ENCODE results near the gene NPIPB6.

The NPIPB6 gene

DNA sequence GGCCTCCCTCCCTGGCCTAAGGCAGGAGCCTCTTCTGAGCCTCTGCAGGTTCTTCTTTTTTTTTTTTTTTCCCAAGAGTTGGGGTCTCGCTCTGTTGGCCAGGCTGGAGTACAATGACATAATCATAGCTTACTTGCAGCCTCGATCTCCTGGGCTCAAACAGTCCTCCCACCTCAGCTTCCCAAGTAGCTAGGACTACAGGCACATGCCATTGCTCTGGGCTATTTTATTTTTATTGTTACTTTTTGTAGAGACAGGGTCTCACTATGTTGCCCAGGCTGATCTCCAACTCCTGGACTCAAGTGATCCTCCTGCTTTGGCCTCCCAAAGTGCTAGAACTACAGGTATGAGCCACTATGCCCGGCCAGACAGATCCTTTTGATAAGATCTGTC is 38.4 kb downstream of the NPIPB6 start:
- DNase-seq (ENCODE audit: insufficient read length, low spot score), result no peak
- no peak for FAIRE-seq

DNA sequence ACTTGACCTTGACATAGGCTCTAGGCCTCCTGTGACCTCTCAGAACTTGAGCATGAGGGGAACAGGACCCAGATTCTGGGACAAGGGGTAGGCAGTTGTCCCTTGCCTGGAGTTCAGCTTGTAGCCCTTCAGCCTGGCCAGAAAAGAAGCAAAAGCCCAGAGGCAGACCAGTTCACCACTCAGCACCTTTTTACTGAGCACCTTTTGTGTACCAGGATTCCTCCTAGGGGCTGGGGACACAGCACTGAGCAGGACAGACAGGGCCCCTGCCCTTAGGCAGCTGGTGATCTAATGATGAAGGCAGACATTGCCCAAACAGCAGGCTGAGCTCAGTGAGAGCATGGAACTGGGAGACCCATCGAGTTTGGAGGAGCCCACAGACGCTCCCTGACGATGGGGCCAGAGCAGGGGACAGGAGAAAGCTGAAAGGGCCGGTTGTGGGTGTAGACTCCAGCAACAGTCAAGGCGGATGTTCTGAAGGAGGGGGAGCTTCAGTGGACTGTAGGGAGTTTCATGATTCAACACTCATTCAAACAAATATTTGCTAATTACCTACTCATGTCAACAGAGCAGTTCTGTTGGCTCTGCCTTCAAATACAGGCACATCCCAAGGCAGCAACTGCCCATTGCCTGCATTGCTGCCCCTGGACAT is 38.9 kb downstream of the NPIPB6 start:
- DNase-seq (ENCODE audit: insufficient read length, low spot score) (no peak), FAIRE-seq (no peak)

DNA sequence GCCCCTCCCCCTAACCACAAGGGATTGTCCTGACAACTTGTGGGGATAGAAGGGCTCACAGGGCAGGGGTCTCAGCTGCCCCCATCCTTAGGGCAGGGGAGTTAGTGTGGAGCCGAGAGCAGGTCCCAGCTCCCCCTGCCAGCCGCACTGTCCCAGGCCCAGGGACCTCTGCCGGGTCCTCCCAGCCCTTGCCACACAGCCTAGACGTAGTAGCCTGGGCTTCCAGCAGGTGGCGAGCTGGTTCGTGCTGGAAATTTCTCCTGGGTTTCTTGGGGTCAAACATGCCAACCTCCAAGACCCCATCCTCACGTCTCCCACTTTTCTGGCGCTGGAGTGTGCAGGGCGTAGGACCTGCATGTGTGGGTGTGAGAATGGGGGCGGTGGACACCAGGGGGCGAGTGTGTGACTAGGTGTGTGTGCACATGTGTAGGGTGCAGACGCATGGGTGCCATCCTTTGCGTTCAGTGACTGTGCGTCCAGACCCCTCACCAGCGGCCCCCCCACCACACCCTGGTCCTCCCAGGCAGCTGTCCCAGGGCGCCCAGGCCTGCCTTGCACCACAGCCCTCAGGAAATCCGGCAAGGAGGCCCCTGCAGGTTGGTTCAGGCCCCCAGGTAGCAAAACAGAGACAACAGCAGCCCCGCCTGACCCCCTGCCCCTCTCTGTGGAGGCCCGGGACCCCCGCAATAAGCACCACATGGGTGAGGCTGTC is 41.5 kb downstream of the NPIPB6 start:
- DNase-seq (ENCODE audit: insufficient read length, low spot score) (peak; percentile 77), FAIRE-seq (peak; percentile 82)

GRCh38 chr16:28320741-28321140 is 42.6 kb downstream of the NPIPB6 start:
- DNase-seq (ENCODE audit: insufficient read length, low spot score) (no peak), FAIRE-seq (no peak)

GRCh38 chr16:28320023-28320561 is 43.2 kb downstream of the NPIPB6 start:
- FAIRE-seq, result no peak
- DNase-seq (ENCODE audit: insufficient read length, low spot score), result no peak

GRCh38 chr16:28319476-28320022 is 43.8 kb downstream of the NPIPB6 start:
- FAIRE-seq, result no peak

GRCh38 chr16:28318042-28318744 is 45.1 kb downstream of the NPIPB6 start:
- FAIRE-seq (no peak), DNase-seq (ENCODE audit: insufficient read length, low spot score) (no peak)

More at GRCh38 chr16:28319476-28320022, 43.8 kb downstream of the NPIPB6 start:
- DNase-seq (ENCODE audit: insufficient read length, low spot score), result no peak

DNA sequence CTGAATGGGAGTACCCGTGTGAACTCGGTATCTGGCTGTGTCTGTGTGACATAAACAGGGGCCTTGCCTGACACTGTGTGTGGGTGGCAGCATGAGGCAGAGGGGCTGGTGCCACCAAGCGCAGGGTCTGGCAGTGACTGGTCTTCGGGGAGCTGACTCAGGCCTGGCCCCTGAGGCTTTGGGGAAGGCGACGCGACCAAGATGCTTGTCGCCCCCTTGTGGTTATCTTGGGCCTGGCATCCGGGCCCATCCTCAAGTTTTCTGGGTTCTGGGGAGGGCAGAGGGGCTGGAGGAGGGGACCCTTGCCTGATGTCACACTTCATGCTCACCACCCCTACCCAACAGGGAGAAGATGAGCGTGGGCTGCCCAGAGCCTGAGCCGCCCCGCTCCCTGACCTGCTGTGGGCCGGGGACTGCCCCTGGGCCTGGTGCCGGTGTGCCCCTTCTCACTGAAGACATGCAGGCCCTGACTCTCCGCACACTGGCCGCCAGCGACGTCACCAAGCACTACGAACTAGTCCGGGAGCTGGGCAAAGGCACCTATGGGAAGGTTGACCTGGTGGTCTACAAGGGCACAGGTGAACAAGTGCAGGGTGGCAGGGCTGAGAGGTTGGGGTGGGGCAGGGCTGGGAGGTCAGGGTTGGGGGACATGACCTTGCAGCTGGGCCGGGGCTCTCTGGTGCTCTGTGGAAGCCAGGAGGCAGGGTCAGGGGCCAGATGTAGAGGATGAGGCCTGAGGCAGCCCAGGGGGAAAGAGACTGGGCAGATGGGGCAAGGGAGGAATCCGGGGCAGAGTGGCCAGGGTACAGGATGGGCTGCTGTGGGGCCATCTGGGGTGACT is 46.0 kb downstream of the NPIPB6 start:
- FAIRE-seq, result no peak
- DNase-seq (ENCODE audit: insufficient read length, low spot score), result peak; percentile 89

- no peak for FAIRE-seq
- no peak for DNase-seq (ENCODE audit: insufficient read length, low spot score)
Measured at GRCh38 chr16:28316054-28316453, 47.3 kb downstream of the NPIPB6 start.

DNA sequence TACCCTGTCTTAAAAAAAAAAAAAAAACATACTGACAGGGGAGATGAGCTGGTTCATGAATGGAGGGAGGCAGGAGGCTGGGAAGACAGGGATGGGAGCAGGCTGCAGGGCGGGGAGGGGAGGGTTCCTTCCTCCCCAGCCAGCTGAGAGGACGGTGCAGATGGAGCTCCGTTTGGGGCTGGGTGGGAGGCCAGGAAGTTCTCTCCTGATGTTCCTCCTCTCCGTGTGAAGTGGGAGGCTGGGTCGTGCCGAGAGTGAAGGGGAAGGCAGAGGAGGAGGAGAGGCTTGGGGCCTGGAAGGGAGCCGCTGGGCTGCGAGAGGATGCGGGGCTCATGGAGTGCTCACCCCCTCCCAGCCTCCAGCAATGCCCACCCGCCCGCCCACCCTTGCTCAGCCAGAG is 49.7 kb downstream of the NPIPB6 start:
- no peak for FAIRE-seq
- DNase-seq (ENCODE audit: insufficient read length, low spot score), result no peak

- no peak for DNase-seq (ENCODE audit: insufficient read length, low spot score)
- no peak for FAIRE-seq
Measured at GRCh38 chr16:28312327-28312726, 51.0 kb downstream of the NPIPB6 start.

GRCh38 chr16:28311913-28312312 is 51.4 kb downstream of the NPIPB6 start:
- DNase-seq (ENCODE audit: insufficient read length, low spot score) (no peak), FAIRE-seq (no peak)

- DNase-seq (ENCODE audit: insufficient read length, low spot score), result no peak
Measured at GRCh38 chr16:28311413-28311812, 51.9 kb downstream of the NPIPB6 start.

GRCh38 chr16:28310796-28311195 is 52.5 kb downstream of the NPIPB6 start:
- no peak for FAIRE-seq
- DNase-seq (ENCODE audit: insufficient read length, low spot score), result no peak

More at GRCh38 chr16:28311413-28311812, 51.9 kb downstream of the NPIPB6 start:
- no peak for FAIRE-seq

GRCh38 chr16:28309811-28310311 is 53.4 kb downstream of the NPIPB6 start:
- FAIRE-seq (no peak), DNase-seq (ENCODE audit: insufficient read length, low spot score) (no peak)

- DNase-seq (ENCODE audit: insufficient read length, low spot score) (no peak), FAIRE-seq (no peak)
Measured at GRCh38 chr16:28308794-28309584, 54.3 kb downstream of the NPIPB6 start.

GRCh38 chr16:28307936-28308335 is 55.4 kb downstream of the NPIPB6 start:
- DNase-seq (ENCODE audit: insufficient read length, low spot score) (no peak), FAIRE-seq (no peak)

- no peak for FAIRE-seq
- DNase-seq (ENCODE audit: insufficient read length, low spot score), result no peak
Measured at GRCh38 chr16:28304214-28304613, 59.1 kb downstream of the NPIPB6 start.

- FAIRE-seq, result no peak
- DNase-seq (ENCODE audit: insufficient read length, low spot score), result no peak
Measured at GRCh38 chr16:28303132-28303531, 60.2 kb downstream of the NPIPB6 start.
